HEK293 (cell line): Measurements from ENCODE around the gene TBL1Y.

Experiments
- CTCF ChIA-PET: fragments of 350-600 bp; formaldehyde crosslinking; extraction: SDS; loops from one replicate; lab custom pipeline; 2021; ENCODE audit warnings: antibody characterized with exemption; lab: Yijun Ruan, JAX
- POLR2A ChIA-PET: fragments of 300-600 bp; formaldehyde crosslinking; extraction: SDS; loops from one replicate; lab custom pipeline; 2020; ENCODE audit warnings: antibody characterized with exemption, inconsistent platforms; lab: Yijun Ruan, JAX
- H3K27ac ChIP-seq: fragments of 200-500 bp; sonication (Bioruptor generic); 2 replicates; pipeline ENCODE4 v1.5.1; 2014; ENCODE audit warnings: low read depth, low read length, control low read depth, inconsistent platforms; ENCODE audit errors: extremely low read depth
- H3K36me3 ChIP-seq, 2 experiments: fragments of 200-500 bp in 1 of 2; sonication (Bioruptor generic) in 1 of 2; 1 replicate in 1 of 2; 2 replicates in 1 of 2; pipeline ENCODE4 v1.5.1; 2014 to 2017; ENCODE audit warnings: inconsistent platforms in 2 of 2, low read length in 2 of 2; ENCODE audit not compliant: control insufficient read depth in 2 of 2, insufficient read depth in 1 of 2
- H3K4me1 ChIP-seq: fragments of 200-500 bp; sonication (Bioruptor generic); 2 replicates; pipeline ENCODE4 v1.5.1; 2014; ENCODE audit warnings: mild to moderate bottlenecking, low read length, inconsistent platforms; ENCODE audit not compliant: control insufficient read depth, insufficient read depth
- H3K4me3 ChIP-seq: 2 replicates; pipeline ENCODE4 v1.5.1; 2011; ENCODE audit warnings: low read depth, mild to moderate bottlenecking, control low read depth, low read length, moderate library complexity
- H3K9me3 ChIP-seq: fragments of 200-500 bp; sonication (Bioruptor generic); 2 replicates; pipeline ENCODE4 v1.5.1; 2014; ENCODE audit warnings: low read depth, low read length, inconsistent platforms; ENCODE audit not compliant: control insufficient read depth, insufficient read depth
- EGR2 ChIP-seq: fragments of 450-650 bp; formaldehyde crosslinking; IDR thresholded peaks from 2 replicates; pipeline ENCODE4 v1.5.1; 2016; ENCODE audit warnings: low read depth, missing biosample characterization, missing genetic modification characterization
- HOXD13 ChIP-seq: sonication (generic); formaldehyde crosslinking; IDR thresholded peaks from 2 replicates; pipeline ENCODE4 v1.8.0; 2022; ENCODE audit warnings: missing genetic modification reagents, borderline replicate concordance
- KLF10 ChIP-seq: fragments of 450-650 bp; IDR thresholded peaks from 2 replicates; pipeline ENCODE4 v1.5.1; 2018; ENCODE audit warnings: missing biosample characterization, mild to moderate bottlenecking, missing genetic modification characterization
- PATZ1 ChIP-seq: fragments of 450-650 bp; formaldehyde crosslinking; IDR thresholded peaks from 2 replicates; pipeline ENCODE4 v1.5.1; 2016; ENCODE audit warnings: missing biosample characterization, missing genetic modification characterization
- ZBTB10 ChIP-seq: fragments of 450-650 bp; formaldehyde crosslinking; IDR thresholded peaks from 2 replicates; pipeline ENCODE4 v1.5.1; 2016; ENCODE audit warnings: missing biosample characterization, missing genetic modification characterization
- ZBTB20 ChIP-seq: fragments of 450-650 bp; formaldehyde crosslinking; IDR thresholded peaks from 2 replicates; pipeline ENCODE4 v1.5.1; 2016; ENCODE audit warnings: missing biosample characterization, missing genetic modification characterization
- ZFP37 ChIP-seq: fragments of 450-650 bp; formaldehyde crosslinking; IDR thresholded peaks from 2 replicates; pipeline ENCODE4 v1.5.1; 2016; ENCODE audit warnings: missing biosample characterization, missing genetic modification characterization
- ZFP69B ChIP-seq: fragments of 450-650 bp; formaldehyde crosslinking; IDR thresholded peaks from 2 replicates; pipeline ENCODE4 v1.5.1; 2016; ENCODE audit warnings: missing biosample characterization, missing genetic modification characterization
- ZNF114 ChIP-seq: fragments of 450-650 bp; formaldehyde crosslinking; IDR thresholded peaks from 2 replicates; pipeline ENCODE4 v1.5.0; 2017; ENCODE audit warnings: missing biosample characterization, missing genetic modification characterization
- ZNF132 ChIP-seq: fragments of 450-650 bp; formaldehyde crosslinking; IDR thresholded peaks from 2 replicates; pipeline ENCODE4 v1.5.1; 2017; ENCODE audit warnings: missing biosample characterization, missing genetic modification characterization, borderline replicate concordance
- ZNF133 ChIP-seq: fragments of 450-650 bp; formaldehyde crosslinking; IDR thresholded peaks from 2 replicates; pipeline ENCODE4 v1.5.1; 2016; ENCODE audit warnings: missing biosample characterization, missing genetic modification characterization
- ZNF140 ChIP-seq: fragments of 450-650 bp; formaldehyde crosslinking; IDR thresholded peaks from 2 replicates; pipeline ENCODE4 v1.5.1; 2016; ENCODE audit warnings: missing biosample characterization, missing genetic modification characterization
- ZNF146 ChIP-seq: fragments of 450-650 bp; formaldehyde crosslinking; IDR thresholded peaks from 2 replicates; pipeline ENCODE4 v1.5.1; 2016; ENCODE audit warnings: missing biosample characterization, missing genetic modification characterization
- ZNF16 ChIP-seq: fragments of 450-650 bp; formaldehyde crosslinking; IDR thresholded peaks from 2 replicates; pipeline ENCODE4 v1.5.1; 2016; ENCODE audit warnings: low read depth, missing biosample characterization, missing genetic modification characterization
- ZNF19 ChIP-seq: fragments of 450-650 bp; formaldehyde crosslinking; IDR thresholded peaks from 2 replicates; pipeline ENCODE4; 2016; ENCODE audit warnings: missing biosample characterization, missing genetic modification characterization, low read depth
- ZNF221 ChIP-seq: fragments of 450-650 bp; formaldehyde crosslinking; IDR thresholded peaks from 2 replicates; pipeline ENCODE4 v1.5.1; 2017; ENCODE audit warnings: missing biosample characterization, missing genetic modification characterization, borderline replicate concordance
- ZNF324 ChIP-seq: fragments of 450-650 bp; formaldehyde crosslinking; IDR thresholded peaks from 2 replicates; pipeline ENCODE4 v1.5.1; 2016; ENCODE audit warnings: missing biosample characterization, missing genetic modification characterization
- ZNF433 ChIP-seq: fragments of 450-650 bp; formaldehyde crosslinking; IDR thresholded peaks from 2 replicates; pipeline ENCODE4 v1.5.1; 2016; ENCODE audit warnings: missing biosample characterization, missing genetic modification characterization, low read depth
- ZNF48 ChIP-seq: fragments of 450-650 bp; formaldehyde crosslinking; IDR thresholded peaks from 2 replicates; pipeline ENCODE4 v1.5.1; 2016; ENCODE audit warnings: missing biosample characterization, missing genetic modification characterization
- ZNF555 ChIP-seq: fragments of 450-650 bp; formaldehyde crosslinking; conservative IDR thresholded peaks from 2 replicates; pipeline ENCODE4 v1.5.1; 2017; ENCODE audit warnings: missing biosample characterization, mild to moderate bottlenecking, missing genetic modification characterization, inconsistent platforms
- ZNF571 ChIP-seq: fragments of 450-650 bp; formaldehyde crosslinking; IDR thresholded peaks from 2 replicates; pipeline ENCODE4 v1.5.0; 2017; ENCODE audit warnings: missing biosample characterization, missing genetic modification characterization
- ZNF585B ChIP-seq: fragments of 450-650 bp; formaldehyde crosslinking; IDR thresholded peaks from 2 replicates; pipeline ENCODE4 v1.5.1; 2016; ENCODE audit warnings: missing biosample characterization, missing genetic modification characterization
- ZNF658 ChIP-seq: fragments of 450-650 bp; formaldehyde crosslinking; IDR thresholded peaks from 2 replicates; pipeline ENCODE4; 2016; ENCODE audit warnings: missing biosample characterization, missing genetic modification characterization
- ZNF660 ChIP-seq: fragments of 450-650 bp; IDR thresholded peaks from 2 replicates; pipeline ENCODE4 v1.5.1; 2018; ENCODE audit warnings: missing biosample characterization, mild to moderate bottlenecking, missing genetic modification characterization
- ZNF677 ChIP-seq: fragments of 450-650 bp; IDR thresholded peaks from 2 replicates; pipeline ENCODE4 v1.5.0; 2018; ENCODE audit warnings: missing biosample characterization, mild to moderate bottlenecking, missing genetic modification characterization, moderate library complexity
- ZNF704 ChIP-seq: fragments of 450-650 bp; formaldehyde crosslinking; IDR thresholded peaks from 2 replicates; pipeline ENCODE4 v1.5.1; 2016; ENCODE audit warnings: missing biosample characterization, missing genetic modification characterization
- ZNF768 ChIP-seq: fragments of 450-650 bp; formaldehyde crosslinking; IDR thresholded peaks from 2 replicates; pipeline ENCODE4 v1.5.1; 2018; ENCODE audit warnings: missing biosample characterization, mild to moderate bottlenecking, missing genetic modification characterization
- TF ChIP-seq, protein P1 (sequence below): fragments of 450-650 bp; IDR thresholded peaks from 2 replicates; pipeline ENCODE4 v1.5.1; 2018; ENCODE audit warnings: missing biosample characterization, missing genetic modification characterization
- TF ChIP-seq, protein P2 (sequence below): fragments of 450-650 bp; formaldehyde crosslinking; conservative IDR thresholded peaks from 2 replicates; pipeline ENCODE4 v1.5.1; 2016; ENCODE audit warnings: low read depth, missing biosample characterization, missing genetic modification characterization

Gene TBL1Y

DNA sequence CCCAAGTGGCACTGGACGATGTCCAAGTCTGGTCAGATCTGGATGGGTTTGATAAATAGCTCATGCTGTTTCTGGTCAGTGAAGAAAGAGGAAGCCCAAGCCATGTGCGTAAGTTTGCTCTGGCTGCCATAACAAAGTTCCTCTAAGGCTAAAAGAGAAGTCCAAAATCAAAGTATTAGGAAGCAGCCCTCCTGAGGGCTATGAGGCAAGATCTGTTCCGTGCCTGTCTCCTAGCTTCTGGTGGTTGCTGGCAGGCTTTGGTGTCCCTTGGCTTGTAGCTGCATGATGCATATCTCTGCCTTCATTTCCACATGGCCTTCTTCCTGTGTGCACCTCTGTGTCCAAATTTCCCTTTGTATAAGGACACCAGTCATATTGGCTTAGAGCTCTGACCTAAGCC, 81.5 kb downstream of the TBL1Y start:
- Histone ChIP-seq H3K36me3 (no peaks in the 10 kb centered on the region), H3K27ac (no peak overlapping the region), H3K4me1 (no peaks in the 10 kb centered on the region), H3K9me3 (no peaks in the 10 kb centered on the region), H3K4me3 (no peak overlapping the region)
- ChIA-PET POLR2A (no interaction called here), CTCF (no interaction called here)
- no peak for TF ChIP-seq ZFP69B (tag by site-specific recombination)
- no peak for TF ChIP-seq HOXD13
- no peak for TF ChIP-seq ZNF114 (tag by site-specific recombination)
- no peak for TF ChIP-seq ZNF19
- no peak for TF ChIP-seq ZNF146 (tag by site-specific recombination)
- TF ChIP-seq KLF10, result no peak
- TF ChIP-seq ZNF658, result no peak
- TF ChIP-seq ZBTB20 (tag by site-specific recombination), result no peak
- TF ChIP-seq ZNF433, result no peak
- TF ChIP-seq ZNF555 (tag by site-specific recombination), result no peak
- no peak for TF ChIP-seq ZFP37 (tag by site-specific recombination)
- TF ChIP-seq, protein P1, sequence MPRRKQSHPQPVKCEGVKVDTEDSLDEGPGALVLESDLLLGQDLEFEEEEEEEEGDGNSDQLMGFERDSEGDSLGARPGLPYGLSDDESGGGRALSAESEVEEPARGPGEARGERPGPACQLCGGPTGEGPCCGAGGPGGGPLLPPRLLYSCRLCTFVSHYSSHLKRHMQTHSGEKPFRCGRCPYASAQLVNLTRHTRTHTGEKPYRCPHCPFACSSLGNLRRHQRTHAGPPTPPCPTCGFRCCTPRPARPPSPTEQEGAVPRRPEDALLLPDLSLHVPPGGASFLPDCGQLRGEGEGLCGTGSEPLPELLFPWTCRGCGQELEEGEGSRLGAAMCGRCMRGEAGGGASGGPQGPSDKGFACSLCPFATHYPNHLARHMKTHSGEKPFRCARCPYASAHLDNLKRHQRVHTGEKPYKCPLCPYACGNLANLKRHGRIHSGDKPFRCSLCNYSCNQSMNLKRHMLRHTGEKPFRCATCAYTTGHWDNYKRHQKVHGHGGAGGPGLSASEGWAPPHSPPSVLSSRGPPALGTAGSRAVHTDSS (tag by site-specific recombination), result no peak
- TF ChIP-seq ZNF16, result no peak
- TF ChIP-seq, protein P2, sequence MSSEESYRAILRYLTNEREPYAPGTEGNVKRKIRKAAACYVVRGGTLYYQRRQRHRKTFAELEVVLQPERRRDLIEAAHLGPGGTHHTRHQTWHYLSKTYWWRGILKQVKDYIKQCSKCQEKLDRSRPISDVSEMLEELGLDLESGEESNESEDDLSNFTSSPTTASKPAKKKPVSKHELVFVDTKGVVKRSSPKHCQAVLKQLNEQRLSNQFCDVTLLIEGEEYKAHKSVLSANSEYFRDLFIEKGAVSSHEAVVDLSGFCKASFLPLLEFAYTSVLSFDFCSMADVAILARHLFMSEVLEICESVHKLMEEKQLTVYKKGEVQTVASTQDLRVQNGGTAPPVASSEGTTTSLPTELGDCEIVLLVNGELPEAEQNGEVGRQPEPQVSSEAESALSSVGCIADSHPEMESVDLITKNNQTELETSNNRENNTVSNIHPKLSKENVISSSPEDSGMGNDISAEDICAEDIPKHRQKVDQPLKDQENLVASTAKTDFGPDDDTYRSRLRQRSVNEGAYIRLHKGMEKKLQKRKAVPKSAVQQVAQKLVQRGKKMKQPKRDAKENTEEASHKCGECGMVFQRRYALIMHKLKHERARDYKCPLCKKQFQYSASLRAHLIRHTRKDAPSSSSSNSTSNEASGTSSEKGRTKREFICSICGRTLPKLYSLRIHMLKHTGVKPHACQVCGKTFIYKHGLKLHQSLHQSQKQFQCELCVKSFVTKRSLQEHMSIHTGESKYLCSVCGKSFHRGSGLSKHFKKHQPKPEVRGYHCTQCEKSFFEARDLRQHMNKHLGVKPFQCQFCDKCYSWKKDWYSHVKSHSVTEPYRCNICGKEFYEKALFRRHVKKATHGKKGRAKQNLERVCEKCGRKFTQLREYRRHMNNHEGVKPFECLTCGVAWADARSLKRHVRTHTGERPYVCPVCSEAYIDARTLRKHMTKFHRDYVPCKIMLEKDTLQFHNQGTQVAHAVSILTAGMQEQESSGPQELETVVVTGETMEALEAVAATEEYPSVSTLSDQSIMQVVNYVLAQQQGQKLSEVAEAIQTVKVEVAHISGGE (tag by site-specific recombination), result no peak
- no peak for TF ChIP-seq ZNF48 (tag by site-specific recombination)
- no peak for TF ChIP-seq PATZ1 (tag by site-specific recombination)
- no peak for TF ChIP-seq ZNF221 (tag by site-specific recombination)
- TF ChIP-seq ZNF660 (tag by site-specific recombination), result no peak
- TF ChIP-seq ZNF585B (tag by site-specific recombination), result no peak

- no peak overlapping the region for H3K27ac ChIP-seq
- POLR2A ChIA-PET, result no interaction called here
- H3K36me3 ChIP-seq, result no peaks in the 10 kb centered on the region
- H3K4me1 ChIP-seq, result no peaks in the 10 kb centered on the region
- CTCF ChIA-PET, result no interaction called here
- no peaks in the 10 kb centered on the region for H3K9me3 ChIP-seq
- no peak overlapping the region for H3K4me3 ChIP-seq
- no peak for TF ChIP-seq ZNF704
- no peak for TF ChIP-seq ZNF571 (tag by site-specific recombination)
- TF ChIP-seq ZNF133 (tag by site-specific recombination), result no peak
- no peak for TF ChIP-seq ZNF140 (tag by site-specific recombination)
- TF ChIP-seq ZNF324 (tag by site-specific recombination), result no peak
- no peak for TF ChIP-seq ZBTB10 (tag by site-specific recombination)
- no peak for TF ChIP-seq ZNF677 (tag by site-specific recombination)
- TF ChIP-seq ZNF19, result no peak
- TF ChIP-seq EGR2 (tag by site-specific recombination), result no peak
- TF ChIP-seq ZNF768, result no peak
- no peak for TF ChIP-seq ZNF132 (tag by site-specific recombination)
Measured at GRCh38 chrY:6995987-6996386, 85.5 kb downstream of the TBL1Y start.
